B cell (primary cell): ENCODE data around the gene R3HDM4. TPM values are rescaled to one million over a fixed set of nuclear protein-coding genes. Genes with fewer than 3 reads are reported as not detected.

Source experiments
- ATAC-seq: fragments of 200-7000 bp; cut with Tn5 transposase; one replicate; pipeline ENCODE4 v1.10.0; 2021; ENCODE audit warnings: low read depth, mild to moderate bottlenecking, moderate number of reproducible peaks, moderate library complexity
- CTCF ChIA-PET: fragments of 350-600 bp; sonication (Branson Sonifier 250); formaldehyde crosslinking; loops from one replicate; lab custom pipeline; 2021; ENCODE audit warnings: antibody characterized with exemption, inconsistent platforms; lab: Charles Lee
- POLR2A ChIA-PET: fragments of 350-600 bp; sonication (Branson Sonifier 250); formaldehyde crosslinking; loops from one replicate; lab custom pipeline; 2021; ENCODE audit warnings: antibody characterized with exemption; lab: Charles Lee
- DNase-seq: peaks from one replicate; pipeline ENCODE4 v3.0.0; 2013
- H2AFZ ChIP-seq: 2 replicates; pipeline ENCODE4 v1.6.1; 2012; ENCODE audit warnings: mild to moderate bottlenecking, low read depth, low read length; ENCODE audit not compliant: insufficient read depth, poor library complexity, severe bottlenecking
- H3K27ac ChIP-seq, 2 donors: 1 replicate in 1 of 2; 2 replicates in 1 of 2; pipeline ENCODE4 v1.5.1; 2012 to 2013; ENCODE audit warnings: low read length in 2 of 2, mild to moderate bottlenecking in 2 of 2, moderate library complexity in 1 of 2
- H3K27me3 ChIP-seq, 4 experiments: fragments of 200-600 bp in 1 of 4; sonication (generic) in 1 of 4; replicated peaks in 1 of 4; 1 replicate in 2 of 4; 2 replicates in 2 of 4; pipeline versions ENCODE4 v1.6.1 to v1.7.0; 2013 to 2016; ENCODE audit warnings: low read length in 3 of 4, mild to moderate bottlenecking in 2 of 4, mixed read lengths in 1 of 4, moderate library complexity in 1 of 4; ENCODE audit not compliant: insufficient read depth in 4 of 4, control insufficient read depth in 3 of 4; ENCODE audit errors: control extremely low read depth in 1 of 4
- H3K36me3 ChIP-seq, 2 experiments: replicated peaks in 1 of 2; 1 replicate in 1 of 2; 2 replicates in 1 of 2; pipeline versions ENCODE4 v1.6.1 to v1.7.1; 2013; ENCODE audit warnings: low read length in 1 of 2; ENCODE audit not compliant: insufficient read depth in 2 of 2, control insufficient read depth in 1 of 2; ENCODE audit errors: control extremely low read depth in 1 of 2, extremely low read depth in 1 of 2
- H3K4me1 ChIP-seq, 2 donors: fragments of 200-600 bp in 1 of 2; sonication (generic) in 1 of 2; 1 replicate in 1 of 2; 2 replicates in 1 of 2; pipeline versions ENCODE4 v1.5.1 to v1.6.1; 2013 to 2017; ENCODE audit warnings: low read length in 2 of 2; ENCODE audit not compliant: control insufficient read depth in 2 of 2, insufficient read depth in 2 of 2
- H3K4me2 ChIP-seq: replicated peaks from 2 replicates; pipeline ENCODE3; 2012; ENCODE audit warnings: mild to moderate bottlenecking, low read depth, low read length; ENCODE audit not compliant: poor library complexity, severe bottlenecking
- H3K4me3 ChIP-seq, 5 experiments: fragments of 200-600 bp in 1 of 5; sonication (generic) in 1 of 5; 1 replicate in 3 of 5; 2 replicates in 2 of 5; pipeline versions ENCODE4 v1.5.1 to v1.7.0; 2011 to 2016; ENCODE audit warnings: low read length in 4 of 5, mild to moderate bottlenecking in 4 of 5, low read depth in 2 of 5, control low read depth in 1 of 5, moderate library complexity in 1 of 5; ENCODE audit not compliant: insufficient read depth in 1 of 5; ENCODE audit errors: control extremely low read depth in 1 of 5, extremely low read depth in 1 of 5
- H3K79me2 ChIP-seq: fragments of 200-600 bp; sonication (generic); one replicate; pipeline ENCODE4 v1.6.0; 2016; ENCODE audit warnings: low read length; ENCODE audit not compliant: control insufficient read depth, insufficient read depth
- H3K9ac ChIP-seq: fragments of 200-600 bp; sonication (generic); 2 replicates; pipeline ENCODE4 v1.6.1; 2017; ENCODE audit warnings: mild to moderate bottlenecking, low read length, moderate library complexity
- H3K9me3 ChIP-seq, 3 donors: one replicate each; pipeline versions ENCODE4 v1.6.1 to v1.7.1; 2013; ENCODE audit warnings: low read length in 2 of 3; ENCODE audit not compliant: control insufficient read depth in 2 of 3, insufficient read depth in 1 of 3; ENCODE audit errors: control extremely low read depth in 1 of 3
- H4K20me1 ChIP-seq: 2 replicates; pipeline ENCODE4 v1.6.0; 2012; ENCODE audit warnings: mild to moderate bottlenecking, low read length; ENCODE audit not compliant: insufficient read depth, control insufficient read depth, poor library complexity, severe bottlenecking
- H3K27ac Mint-ChIP-seq: one replicate; pipeline ENCODE4 v1.8.0; 2021; ENCODE audit warnings: mixed read lengths
- H3K27me3 Mint-ChIP-seq: one replicate; pipeline ENCODE4 v1.8.0; 2021; ENCODE audit warnings: mixed read lengths
- H3K4me1 Mint-ChIP-seq: one replicate; pipeline ENCODE4 v1.8.0; 2021; ENCODE audit warnings: mixed read lengths
- H3K4me3 Mint-ChIP-seq: one replicate; pipeline ENCODE4 v1.8.0; 2021; ENCODE audit warnings: mixed read lengths
- H3K9me3 Mint-ChIP-seq: one replicate; pipeline ENCODE4 v1.8.0; 2022; ENCODE audit warnings: mixed read lengths; ENCODE audit not compliant: insufficient read depth
- CTCF ChIP-seq: fragments of 200-600 bp; IDR thresholded peaks from one replicate; pipeline ENCODE4 v1.8.0; 2022; ENCODE audit warnings: antibody characterized with exemption, mild to moderate bottlenecking
- EZH2 ChIP-seq: IDR thresholded peaks from 2 replicates; pipeline ENCODE4 v1.6.1; 2012; ENCODE audit warnings: borderline replicate concordance, low read depth, mild to moderate bottlenecking, moderate library complexity, low read length; ENCODE audit not compliant: insufficient read depth, poor library complexity, severe bottlenecking
- WGBS: methylation state at CpG from one replicate; pipeline ENCODE4 v1.1.5; 2013; ENCODE audit warnings: missing lambda C conversion rate; ENCODE audit not compliant: insufficient coverage; 5-methylcytosine and 5-hydroxymethylcytosine counted together
- intact Hi-C: fragments of 100-400 bp; cut with micrococcal nuclease; formaldehyde crosslinking; loops from one replicate; pipeline ENCODE4 v1.10.0; 2022
- polyA minus RNA-seq: library from RNA; depleted of rRNA, polyadenylated mRNA; stranded (reverse); fragments of >200 nt; gene quantifications from 2 replicates; pipeline ENCODE4 v1.2.3, GENCODE V29; 2012
- polyA plus RNA-seq: library from polyadenylated mRNA; depleted of rRNA; stranded (reverse); fragments of >200 nt; gene quantifications from 2 replicates; pipeline ENCODE4 v1.2.3, GENCODE V29; 2012
- total RNA-seq, 2 donors: library from RNA; stranded (reverse); fragments of 120-200 nt in 1 of 2; gene quantifications; 1 replicate in 1 of 2; 2 replicates in 1 of 2; pipeline versions ENCODE4 v1.2.3 to v1.2.4, GENCODE V29; 2013 to 2022

Gene R3HDM4
- total RNA-seq = 165 and 176 TPM in 2 replicates
- 54.7 TPM for total RNA-seq (2013)
- polyA plus RNA-seq = 168 and 185 TPM in 2 replicates
- 95.3 and 118 TPM in 2 replicates for polyA minus RNA-seq

DNA sequence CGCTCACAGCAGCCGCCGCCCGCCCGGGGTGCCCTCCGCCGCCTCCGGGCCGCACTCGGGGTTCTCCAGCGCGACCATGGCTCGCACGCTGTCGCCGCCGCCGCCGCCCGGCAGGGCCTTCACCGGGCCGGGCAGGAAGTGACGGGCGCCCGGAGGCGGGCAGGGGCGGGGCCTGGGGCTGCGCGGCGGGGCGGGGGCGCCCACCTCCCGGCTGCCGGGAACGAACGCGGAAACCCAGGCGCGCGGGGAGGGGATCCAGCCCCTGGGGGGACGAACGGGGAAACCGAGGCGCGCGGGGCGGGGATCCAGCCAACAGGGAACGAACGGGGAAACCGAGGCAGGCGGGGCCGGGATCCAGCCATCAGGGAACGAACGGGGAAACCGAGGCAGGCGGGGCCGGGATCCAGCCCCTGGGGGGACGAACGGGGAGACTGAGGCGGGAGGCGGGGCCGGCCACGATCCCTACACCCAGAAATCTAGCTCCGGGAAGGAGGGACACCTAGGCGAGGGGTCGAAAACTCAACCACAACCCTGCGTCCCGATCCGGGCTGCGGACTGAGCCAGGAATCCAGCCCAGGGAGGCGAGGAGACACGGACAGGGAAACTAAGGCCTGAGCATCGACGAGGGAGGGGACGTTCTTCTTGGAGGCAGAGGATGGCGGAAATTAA is at the start of gene R3HDM4:
Gene R3HDM4 (minus strand): TSS at position 140 of the 669 bp plus-strand sequence. CDS start 62 bp downstream, at position 78.
- H3K27ac ChIP-seq = peak within 1 kb of the TSS; percentile 96 to 98
- peaks cover 0 to 12% (median 0%) of the 10 kb centered on the region in 3 donors for H3K9me3 ChIP-seq
- CTCF ChIA-PET = interaction anchor here (1.0 to 2.7 kb wide), 2 partner anchors 20 to 50 kb away, joined by 3 to 13 read pairs; partner anchors contain the start of genes MED16 and RNU6-9
- peak; percentile 45 for ATAC-seq
- peaks cover 47 to 62% of the 10 kb centered on the region in 2 donors for H3K4me1 ChIP-seq
- POLR2A ChIA-PET = interaction anchor here (1.1 kb wide), 1 partner anchor 20 kb away, joined by 3 read pairs; the partner anchor contains the start of genes MED16 and RNU6-9
- peak within 1 kb of the TSS; percentile 93 for H3K27ac Mint-ChIP-seq
- no peaks in the 10 kb centered on the region for H3K9me3 Mint-ChIP-seq
- H3K27me3 Mint-ChIP-seq = peaks cover 3% of the 10 kb centered on the region
- peaks cover 35% of the 10 kb centered on the region for H3K4me1 Mint-ChIP-seq
- peaks cover 0 to 27% (median 4%) of the 10 kb centered on the region in 4 experiments for H3K27me3 ChIP-seq
- peak within 1 kb of the TSS; percentile 78 for H2AFZ ChIP-seq
- intact Hi-C loops = no loop called here
- peaks cover 45% of the 10 kb centered on the region for H3K79me2 ChIP-seq
- H3K36me3 ChIP-seq = peaks cover 0 to 2% of the 10 kb centered on the region in 2 experiments
- peak within 1 kb of the TSS; percentile 85 for H3K4me3 Mint-ChIP-seq
- peak within 1 kb of the TSS; percentile 86 for H3K4me2 ChIP-seq
- H3K4me3 ChIP-seq = peak within 1 kb of the TSS; percentile 72 to 91 (median 86)
- under 1% methylated on average over 71 of the region's 76 CpGs for WGBS
- peak; percentile 87 for DNase-seq
- H3K9ac ChIP-seq = peak within 1 kb of the TSS; percentile 94
- peaks cover 4% of the 10 kb centered on the region for H4K20me1 ChIP-seq
- no peak for TF ChIP-seq CTCF
- no peak for TF ChIP-seq EZH2
